Endothelial cell of umbilical vein (primary cell): ENCODE data around the gene UGT2A1. TPM values are rescaled to one million over a fixed set of nuclear protein-coding genes. Genes with fewer than 3 reads are reported as not detected.

Source experiments
- BruUV-seq: library from RNA; stranded (reverse); fragments of 400-500 nt; replicated peaks from 2 replicates; lab custom pipeline; 2021; lab: Mats Ljungman, UMichigan
- CTCF ChIA-PET: fragments of 300-600, 350-600 bp; sonication (Branson Sonifier 250); formaldehyde crosslinking; loops from one replicate; lab custom pipeline; 2021; ENCODE audit warnings: antibody characterized with exemption, inconsistent platforms; lab: Charles Lee
- POLR2A ChIA-PET: fragments of 300-600, 350-600 bp; sonication (Branson Sonifier 250); formaldehyde crosslinking; loops from one replicate; lab custom pipeline; 2021; ENCODE audit warnings: antibody characterized with exemption, inconsistent platforms; lab: Charles Lee
- DNase-seq: peaks from one replicate; pipeline ENCODE4 v3.0.0-alpha.2; 2011; ENCODE audit warnings: low read depth, low spot score
- FAIRE-seq: peaks from 2 replicates; lab custom pipeline; 2011; peaks lifted over from hg19 to GRCh38; lab: Jason Lieb, UNC
- H2AFZ ChIP-seq: 2 replicates; pipeline ENCODE4 v1.6.0; 2012; ENCODE audit warnings: low read depth, low read length, control low read depth, inconsistent platforms
- H3K27ac ChIP-seq: 2 replicates; pipeline ENCODE4 v1.5.1; 2011; ENCODE audit warnings: low read depth, mild to moderate bottlenecking, control low read depth, low read length, moderate library complexity; ENCODE audit not compliant: insufficient read depth
- H3K27me3 ChIP-seq, 2 experiments: 2 replicates each; pipeline versions ENCODE4 v1.6.0 to v1.6.1; 2011; ENCODE audit warnings: low read length in 2 of 2, mixed read lengths in 1 of 2; ENCODE audit not compliant: control insufficient read depth in 2 of 2, insufficient read depth in 2 of 2
- H3K36me3 ChIP-seq, 2 experiments: 2 replicates in 1 of 2; 3 replicates in 1 of 2; pipeline ENCODE4 v1.5.1; 2011; ENCODE audit warnings: low read length in 2 of 2, mild to moderate bottlenecking in 1 of 2, moderate library complexity in 1 of 2; ENCODE audit not compliant: control insufficient read depth in 2 of 2, insufficient read depth in 2 of 2; ENCODE audit errors: extremely low read depth in 1 of 2
- H3K4me1 ChIP-seq: 3 replicates; pipeline ENCODE4 v1.5.1; 2011; ENCODE audit warnings: mild to moderate bottlenecking, low read length; ENCODE audit not compliant: control insufficient read depth, insufficient read depth; ENCODE audit errors: extremely low read depth
- H3K4me2 ChIP-seq: 2 replicates; pipeline ENCODE4 v1.6.1; 2011; ENCODE audit warnings: low read length, control low read depth, mixed read lengths; ENCODE audit not compliant: insufficient read depth
- H3K4me3 ChIP-seq, 3 experiments: fragments of 200-600 bp in 1 of 3; sonication (generic), shearing (Covaris generic) in 1 of 3; replicated peaks in 1 of 3; 2 replicates each; pipeline ENCODE4 v1.5.1; 2011 to 2016; ENCODE audit warnings: control low read depth in 3 of 3, low read length in 3 of 3, mild to moderate bottlenecking in 2 of 3, inconsistent platforms in 1 of 3, low read depth in 1 of 3, moderate library complexity in 1 of 3; ENCODE audit not compliant: insufficient read depth in 1 of 3
- H3K79me2 ChIP-seq: 2 replicates; pipeline ENCODE4 v1.6.0; 2012; ENCODE audit warnings: low read length, inconsistent platforms; ENCODE audit not compliant: control insufficient read depth, insufficient read depth
- H3K9ac ChIP-seq: replicated peaks from 2 replicates; pipeline ENCODE3; 2011; ENCODE audit warnings: low read length, control low read depth; ENCODE audit not compliant: insufficient read depth; ENCODE audit errors: extremely low read depth
- H3K9me1 ChIP-seq: replicated peaks from 3 replicates; pipeline ENCODE4 v1.6.0; 2011; ENCODE audit warnings: mild to moderate bottlenecking, low read length; ENCODE audit not compliant: control insufficient read depth, insufficient read depth; ENCODE audit errors: extremely low read depth
- H3K9me3 ChIP-seq: replicated peaks from 2 replicates; pipeline ENCODE4 v1.5.1; 2012; ENCODE audit warnings: low read length, inconsistent platforms; ENCODE audit not compliant: control insufficient read depth, insufficient read depth
- H4K20me1 ChIP-seq: replicated peaks from 2 replicates; pipeline ENCODE3; 2011; ENCODE audit warnings: mild to moderate bottlenecking, low read length; ENCODE audit not compliant: control insufficient read depth, insufficient read depth; ENCODE audit errors: extremely low read depth
- CTCF ChIP-seq, 2 donors: IDR thresholded peaks; 1 replicate in 1 of 2; 2 replicates in 1 of 2; pipeline ENCODE4 v1.5.1; 2011; ENCODE audit warnings: low read length in 2 of 2, mild to moderate bottlenecking in 2 of 2, moderate library complexity in 2 of 2, control low read depth in 1 of 2, inconsistent platforms in 1 of 2, low read depth in 1 of 2; ENCODE audit not compliant: insufficient read depth in 1 of 2; ENCODE audit errors: extremely low read depth in 1 of 2
- EZH2 ChIP-seq: IDR thresholded peaks from 2 replicates; pipeline ENCODE4 v1.6.1; 2012; ENCODE audit warnings: borderline replicate concordance, low read depth, mild to moderate bottlenecking, moderate library complexity, low read length, inconsistent platforms; ENCODE audit not compliant: severe bottlenecking
- FOS ChIP-seq: IDR thresholded peaks from 2 replicates; pipeline ENCODE4 v1.6.1; 2011; ENCODE audit warnings: mild to moderate bottlenecking, low read length, moderate library complexity, borderline replicate concordance; ENCODE audit not compliant: insufficient read depth
- GATA2 ChIP-seq: IDR thresholded peaks from 2 replicates; pipeline ENCODE4 v1.7.0; 2011; ENCODE audit warnings: low read depth, mild to moderate bottlenecking, moderate library complexity, mixed read lengths, low read length; ENCODE audit not compliant: insufficient read length, insufficient read depth
- JUN ChIP-seq: IDR thresholded peaks from 2 replicates; pipeline ENCODE4 v1.6.1; 2011; ENCODE audit warnings: borderline replicate concordance, low read depth; ENCODE audit not compliant: insufficient read length, insufficient read depth
- MAX ChIP-seq: IDR thresholded peaks from 2 replicates; pipeline ENCODE4 v1.6.1; 2011; ENCODE audit not compliant: insufficient read depth, insufficient read length
- POLR2A ChIP-seq: IDR thresholded peaks from 2 replicates; pipeline ENCODE4 v1.6.1; 2012; ENCODE audit warnings: low read depth, mild to moderate bottlenecking, control low read depth, low read length
- POLR2AphosphoS5 ChIP-seq: IDR thresholded peaks from 2 replicates; pipeline ENCODE4 v1.6.1; 2012; ENCODE audit warnings: low read depth, mild to moderate bottlenecking, control low read depth, low read length, moderate library complexity; ENCODE audit not compliant: insufficient read depth
- dilution Hi-C: fragments of 300-500 bp; cut with MboI; formaldehyde crosslinking; loops from one replicate; pipeline ENCODE4 v1.15.0; 2019; ENCODE audit warnings: low sequenced_read_pairs; ENCODE audit not compliant: extremely low pct_ligation_motif_present
- intact Hi-C: fragments of 100-400 bp; cut with micrococcal nuclease; formaldehyde crosslinking; loops from one replicate; pipeline ENCODE4 v1.10.0; 2022
- polyA plus RNA-seq, 4 experiments: library from polyadenylated mRNA; depleted of rRNA in 3 of 4; stranded (reverse) in 3 of 4; unstranded in 1 of 4; fragments of >200 nt; gene quantifications; 2 replicates each; pipeline versions ENCODE4 v1.2.1 to v1.2.3, GENCODE V29; 2011 to 2012; ENCODE audit warnings: missing spikeins in 1 of 4
- total RNA-seq: library from RNA; stranded (reverse); gene quantifications from 2 replicates; pipeline ENCODE4 v1.2.3, GENCODE V29; 2021

UGT2A1 gene
- total and polyA plus RNA-seq, 2 donors (not counting 3 experiments of a cell fraction or from before 2014, with no cell fraction given) = 0.04 TPM; not detected in 1

- H2AFZ ChIP-seq = no peak overlapping the region
- FAIRE-seq = no peak
- H3K27me3 ChIP-seq = no peaks in the 10 kb centered on the region
- H4K20me1 ChIP-seq = no peaks in the 10 kb centered on the region
- H3K9ac ChIP-seq = no peak overlapping the region
- H3K9me1 ChIP-seq = no peaks in the 10 kb centered on the region
- ChIA-PET CTCF (interaction anchor here (0.7 kb wide), 1 partner anchor 478 kb away, joined by 3 read pairs; no protein-coding TSS in a partner anchor), POLR2A (no interaction called here)
- TF ChIP-seq GATA2 (no peak), CTCF (IDR thresholded peaks at IDR 0.05; ENCODE audit: extremely low read depth in 1 of 2, insufficient read depth in 1 of 2, low read depth in 1 of 2, low read length in 2 of 2) (no peak), EZH2 (no peak), JUN (no peak), FOS (no peak), MAX (no peak), POLR2A (no peak), POLR2AphosphoS5 (no peak)
- H3K4me1 ChIP-seq = no peaks in the 10 kb centered on the region
- H3K4me2 ChIP-seq = no peak overlapping the region
- H3K79me2 ChIP-seq = no peaks in the 10 kb centered on the region
- H3K27ac ChIP-seq = no peak overlapping the region
- H3K4me3 ChIP-seq = no peak overlapping the region
- H3K9me3 ChIP-seq = no peaks in the 10 kb centered on the region
- no peak for DNase-seq
- dilution Hi-C loops (no loop called here), intact Hi-C loops (no loop called here)
- H3K36me3 ChIP-seq = no peaks in the 10 kb centered on the region
- no TSS peak for BruUV-seq
Observed at GRCh38 chr4:69577245-69577644, 75.8 kb downstream of the UGT2A1 start.
